H9 (cell line): Measurements from ENCODE around the gene CCDC174. TPM values are rescaled to one million over a fixed set of nuclear protein-coding genes. Genes with fewer than 3 reads are reported as not detected.

Source experiments
- DNase-seq: peaks from one replicate; pipeline ENCODE4 v3.0.0-alpha.2; 2017
- H2AFZ ChIP-seq: one replicate; pipeline ENCODE4 v1.6.1; 2013; ENCODE audit warnings: mild to moderate bottlenecking, low read length, control low read depth, moderate library complexity
- H2AK5ac ChIP-seq: 2 replicates; pipeline ENCODE4 v1.6.1; 2013; ENCODE audit warnings: low read length, control low read depth, mixed read lengths; ENCODE audit not compliant: insufficient read length
- H2BK120ac ChIP-seq: one replicate; pipeline ENCODE4 v1.6.1; 2013; ENCODE audit warnings: low read depth, mild to moderate bottlenecking, low read length, control low read depth, inconsistent platforms; ENCODE audit not compliant: poor library complexity, severe bottlenecking
- H2BK12ac ChIP-seq: 2 replicates; pipeline ENCODE4 v1.6.1; 2013; ENCODE audit warnings: low read length, control low read depth, mixed read lengths, low read depth; ENCODE audit not compliant: insufficient read length
- H2BK15ac ChIP-seq: 2 replicates; pipeline ENCODE4 v1.6.1; 2013; ENCODE audit warnings: low read depth, low read length, control low read depth
- H2BK20ac ChIP-seq: one replicate; pipeline ENCODE4 v1.6.1; 2013; ENCODE audit warnings: low read depth, mild to moderate bottlenecking, low read length, control low read depth, inconsistent platforms; ENCODE audit not compliant: poor library complexity, severe bottlenecking
- H2BK5ac ChIP-seq: 2 replicates; pipeline ENCODE4 v1.6.1; 2013; ENCODE audit warnings: low read length, control low read depth, mixed read lengths; ENCODE audit not compliant: insufficient read length
- H3K14ac ChIP-seq: 2 replicates; pipeline ENCODE4 v1.6.1; 2013; ENCODE audit warnings: low read length, control low read depth; ENCODE audit not compliant: insufficient read depth
- H3K18ac ChIP-seq: 2 replicates; pipeline ENCODE4 v1.6.1; 2013; ENCODE audit warnings: low read depth, mild to moderate bottlenecking, mixed read lengths, low read length, control low read depth; ENCODE audit not compliant: insufficient read length
- H3K23ac ChIP-seq: 2 replicates; pipeline ENCODE4 v1.6.1; 2013; ENCODE audit warnings: low read length, control low read depth, mixed read lengths, low read depth; ENCODE audit not compliant: insufficient read length
- H3K23me2 ChIP-seq: 2 replicates; pipeline ENCODE4 v1.6.1; 2013; ENCODE audit warnings: low read depth, mild to moderate bottlenecking, mixed read lengths, low read length, control low read depth; ENCODE audit not compliant: insufficient read length, poor library complexity, severe bottlenecking
- H3K27ac ChIP-seq: 2 replicates; pipeline ENCODE4 v1.5.1; 2013; ENCODE audit warnings: low read length, control low read depth, mixed read lengths, low read depth; ENCODE audit not compliant: insufficient read length
- H3K27me3 ChIP-seq: 2 replicates; pipeline ENCODE4 v1.6.1; 2013; ENCODE audit warnings: low read length, control low read depth, inconsistent platforms; ENCODE audit not compliant: insufficient read depth
- H3K4ac ChIP-seq: 2 replicates; pipeline ENCODE4 v1.6.1; 2013; ENCODE audit warnings: low read depth, mild to moderate bottlenecking, control low read depth, inconsistent platforms, low read length, moderate library complexity
- H3K4me1 ChIP-seq: 2 replicates; pipeline ENCODE4 v1.6.1; 2013; ENCODE audit warnings: low read length, control low read depth, inconsistent platforms; ENCODE audit not compliant: insufficient read depth
- H3K4me2 ChIP-seq: 2 replicates; pipeline ENCODE4 v1.6.1; 2013; ENCODE audit warnings: low read length, control low read depth, mixed read lengths; ENCODE audit not compliant: insufficient read length, insufficient read depth
- H3K56ac ChIP-seq: 2 replicates; pipeline ENCODE4 v1.6.1; 2013; ENCODE audit warnings: low read depth, mild to moderate bottlenecking, mixed read lengths, low read length, control low read depth; ENCODE audit not compliant: insufficient read length
- H3K79me1 ChIP-seq: 2 replicates; pipeline ENCODE4 v1.6.1; 2013; ENCODE audit warnings: low read depth, mild to moderate bottlenecking, moderate library complexity, low read length, control low read depth, inconsistent platforms; ENCODE audit not compliant: insufficient read depth, poor library complexity, severe bottlenecking
- H3K79me2 ChIP-seq: 2 replicates; pipeline ENCODE4 v1.6.1; 2013; ENCODE audit warnings: low read length, control low read depth, inconsistent platforms; ENCODE audit not compliant: insufficient read depth
- H3K9ac ChIP-seq: 2 replicates; pipeline ENCODE4 v1.6.1; 2013; ENCODE audit warnings: low read length, control low read depth, mixed read lengths; ENCODE audit not compliant: insufficient read length; ENCODE audit errors: extremely low read depth
- H3K9me3 ChIP-seq: one replicate; pipeline ENCODE4 v1.6.1; 2013; ENCODE audit warnings: low read depth, low read length, inconsistent platforms; ENCODE audit not compliant: control insufficient read depth
- H3T11ph ChIP-seq: one replicate; pipeline ENCODE4 v1.6.1; 2013; ENCODE audit warnings: mild to moderate bottlenecking, low read length, control low read depth, inconsistent platforms
- H4K20me1 ChIP-seq: one replicate; pipeline ENCODE4 v1.6.1; 2013; ENCODE audit not compliant: control insufficient read depth, insufficient read length, insufficient read depth
- H4K5ac ChIP-seq: 2 replicates; pipeline ENCODE4 v1.6.1; 2013; ENCODE audit warnings: low read depth, mild to moderate bottlenecking, mixed read lengths, low read length, control low read depth; ENCODE audit not compliant: insufficient read length
- H4K8ac ChIP-seq: replicated peaks from 2 replicates; pipeline ENCODE4 v1.6.1; 2013; ENCODE audit warnings: low read length, control low read depth, mixed read lengths, low read depth; ENCODE audit not compliant: insufficient read length
- H4K91ac ChIP-seq: 2 replicates; pipeline ENCODE4 v1.6.1; 2013; ENCODE audit warnings: low read depth, mild to moderate bottlenecking, moderate library complexity, mixed read lengths, low read length, control low read depth; ENCODE audit not compliant: insufficient read length
- H3K27ac Mint-ChIP-seq, 3 experiments: 2 replicates in 2 of 3; 3 replicates in 1 of 3; pipeline ENCODE4 v1.8.0; 2020 to 2021; ENCODE audit warnings: mixed read lengths in 3 of 3, mild to moderate bottlenecking in 1 of 3, moderate library complexity in 1 of 3
- H3K27me3 Mint-ChIP-seq: 2 replicates; pipeline ENCODE4 v1.8.0; 2021; ENCODE audit warnings: low read depth, mild to moderate bottlenecking, moderate library complexity, mixed read lengths
- H3K36me3 Mint-ChIP-seq, 3 experiments: 2 replicates in 2 of 3; 3 replicates in 1 of 3; pipeline ENCODE4 v1.8.0; 2020 to 2021; ENCODE audit warnings: low read depth in 3 of 3, mixed read lengths in 3 of 3; ENCODE audit not compliant: insufficient read depth in 1 of 3
- H3K4me1 Mint-ChIP-seq, 2 experiments: 2 replicates each; pipeline ENCODE4 v1.8.0; 2020; ENCODE audit warnings: mixed read lengths in 2 of 2
- H3K4me3 Mint-ChIP-seq, 2 experiments: 2 replicates in 1 of 2; 3 replicates in 1 of 2; pipeline ENCODE4 v1.8.0; 2020 to 2021; ENCODE audit warnings: mild to moderate bottlenecking in 2 of 2, mixed read lengths in 2 of 2, moderate library complexity in 1 of 2
- H3K9me3 Mint-ChIP-seq, 2 experiments: 2 replicates in 1 of 2; 3 replicates in 1 of 2; pipeline ENCODE4 v1.8.0; 2020; ENCODE audit warnings: mild to moderate bottlenecking in 2 of 2, mixed read lengths in 2 of 2, moderate library complexity in 1 of 2
- CTCF ChIP-seq: fragments of 200-600 bp; sonication (generic); conservative IDR thresholded peaks from 3 replicates; pipeline ENCODE4 v1.8.0; 2021; ENCODE audit warnings: antibody characterized with exemption, mild to moderate bottlenecking
- WGBS: extraction: QIAGEN DNeasy Blood & Tissue Kit; methylation state at CpG from one replicate; pipeline ENCODE4 v1.1.7; 2013; ENCODE audit warnings: missing lambda C conversion rate, low lambda C conversion rate, mixed read lengths; ENCODE audit not compliant: insufficient read length; ENCODE audit errors: extremely low coverage; 5-methylcytosine and 5-hydroxymethylcytosine counted together
- total RNA-seq: library from RNA; stranded (reverse); gene quantifications from 2 replicates; pipeline ENCODE4 v1.2.1, GENCODE V29; 2021

The CCDC174 gene
- total RNA-seq, 1 experiment from 2014 or later, result 15.2 TPM

DNA sequence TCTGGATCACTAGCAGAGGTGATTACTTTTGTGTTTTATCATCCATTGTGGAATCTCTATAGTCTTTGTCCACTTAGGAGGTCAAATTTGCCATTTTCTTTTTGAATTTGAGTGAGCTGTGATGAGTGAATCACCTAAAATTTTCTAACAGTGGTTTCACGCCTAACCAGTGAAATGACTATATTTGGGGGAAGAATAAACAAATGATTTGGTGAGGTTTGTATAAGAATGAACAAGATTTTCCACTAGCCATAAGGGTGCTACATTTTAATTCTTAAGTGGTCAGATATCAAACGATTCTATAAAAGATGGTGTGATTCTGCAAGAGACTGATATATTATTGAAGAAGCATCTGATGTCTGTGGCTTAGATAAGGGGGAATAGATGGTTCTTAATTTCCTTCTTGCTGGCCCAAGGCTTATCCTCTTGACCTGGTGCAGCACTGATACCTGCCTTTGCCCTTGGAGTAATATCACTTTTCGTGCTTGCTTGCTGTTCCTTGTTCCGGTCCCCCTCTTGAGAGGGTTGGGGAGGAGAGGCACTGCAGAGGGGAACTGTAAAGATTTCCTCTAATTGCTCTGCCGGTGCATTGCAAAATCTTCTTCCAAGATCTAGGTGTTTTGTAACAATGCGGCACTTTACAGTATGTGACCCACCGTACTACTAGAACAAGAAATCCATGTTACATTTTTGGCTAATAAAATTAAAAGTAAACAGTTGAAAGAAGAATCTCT, 37.9 kb downstream of the CCDC174 start:
- H3K27ac ChIP-seq, result no peak overlapping the region
- H3K4me1 ChIP-seq, result no peaks in the 10 kb centered on the region
- H3K18ac ChIP-seq, result no peak overlapping the region
- peaks cover 49% of the 10 kb centered on the region for H3K27me3 Mint-ChIP-seq
- H3K79me1 ChIP-seq, result no peaks in the 10 kb centered on the region
- H4K5ac ChIP-seq, result no peak overlapping the region
- H3K79me2 ChIP-seq, result no peaks in the 10 kb centered on the region
- no peak overlapping the region for H3K23ac ChIP-seq
- H2BK15ac ChIP-seq, result no peak overlapping the region
- WGBS, result no CpG with 5 or more reads among the region's 7 CpGs
- H3K27ac Mint-ChIP-seq, result no peak overlapping the region
- H2BK12ac ChIP-seq, result no peak overlapping the region
- H3K36me3 Mint-ChIP-seq, result no peaks in the 10 kb centered on the region
- no peak overlapping the region for H3K9ac ChIP-seq
- H3K4me1 Mint-ChIP-seq, result no peaks in the 10 kb centered on the region
- H2BK5ac ChIP-seq, result no peak overlapping the region
- H3K27me3 ChIP-seq, result no peaks in the 10 kb centered on the region
- H2AFZ ChIP-seq, result no peak overlapping the region
- no peak overlapping the region for H2AK5ac ChIP-seq
- TF ChIP-seq CTCF, result no peak
- H4K8ac ChIP-seq, result no peak overlapping the region
- H2BK20ac ChIP-seq, result no peak overlapping the region
- no peak overlapping the region for H3K4me2 ChIP-seq
- no peak overlapping the region for H3K56ac ChIP-seq
- no peak for DNase-seq
- no peak overlapping the region for H3K14ac ChIP-seq
- no peak overlapping the region for H3T11ph ChIP-seq
- no peak overlapping the region for H2BK120ac ChIP-seq
- no peaks in the 10 kb centered on the region for H4K20me1 ChIP-seq
- H3K9me3 ChIP-seq, result no peaks in the 10 kb centered on the region
- no peaks in the 10 kb centered on the region for H3K9me3 Mint-ChIP-seq
- no peak overlapping the region for H4K91ac ChIP-seq
- no peak overlapping the region for H3K4ac ChIP-seq
- H3K4me3 Mint-ChIP-seq, result no peak overlapping the region
- H3K23me2 ChIP-seq, result no peaks in the 10 kb centered on the region
